ENCODE results near the gene COX6B1.
"Not testable (repeated sequence)": the region's sequence is repeated elsewhere in the genome, so short reads cannot be mapped to it uniquely, and the experiment has no call there.

COX6B1 gene

GRCh38 chr19:35633727-35634440 is 14.2 kb upstream of the COX6B1 start:
- DNase-seq (ENCODE audit: low spot score): no peak

GRCh38 chr19:35636651-35637050 is 11.5 kb upstream of the COX6B1 start:
- no peak for DNase-seq (ENCODE audit: low spot score)

- DNase-seq (ENCODE audit: low spot score): no peak
These were observed 11.0 kb upstream of the COX6B1 start for GRCh38 chr19:35637165-35637564.

- no peak for DNase-seq (ENCODE audit: low spot score)
These were observed 8.8 kb upstream of the COX6B1 start for GRCh38 chr19:35639321-35639639.

- no peak for DNase-seq (ENCODE audit: low spot score)
These were observed 8.3 kb upstream of the COX6B1 start for GRCh38 chr19:35639863-35640262.

- no peak for DNase-seq (ENCODE audit: low spot score)
These were observed 6.5 kb upstream of the COX6B1 start, which contains the start of gene ETV2 for GRCh38 chr19:35641515-35642151. TSS of gene ETV2 (plus strand) at chr19:35641745. CDS start at chr19:35642461, 716 bp downstream.

- no peak for DNase-seq (ENCODE audit: low spot score)
These were observed 5.8 kb upstream of the COX6B1 start for GRCh38 chr19:35642312-35642711.

GRCh38 chr19:35642798-35643254 is 5.3 kb upstream of the COX6B1 start:
- DNase-seq (ENCODE audit: low spot score): no peak

GRCh38 chr19:35643255-35644205 is 4.6 kb upstream of the COX6B1 start:
- peak; percentile 76 for DNase-seq (ENCODE audit: low spot score)

- peak; percentile 97 for DNase-seq (ENCODE audit: low spot score)
These were observed 3.7 kb upstream of the COX6B1 start for GRCh38 chr19:35644206-35644986.

GRCh38 chr19:35644987-35645679 is 3.0 kb upstream of the COX6B1 start:
- DNase-seq (ENCODE audit: low spot score): peak; percentile 62

GRCh38 chr19:35645680-35646511 is 2.2 kb upstream of the COX6B1 start:
- DNase-seq (ENCODE audit: low spot score): no peak

GRCh38 chr19:35650581-35650980 is 2.5 kb downstream of the COX6B1 start:
- no peak for DNase-seq (ENCODE audit: low spot score)

GRCh38 chr19:35654828-35655227 is 6.7 kb downstream of the COX6B1 start:
- DNase-seq (ENCODE audit: low spot score): not testable (repeated sequence)

- DNase-seq (ENCODE audit: low spot score): no peak
These were observed 7.5 kb downstream of the COX6B1 start for GRCh38 chr19:35655600-35655999.

- DNase-seq (ENCODE audit: low spot score): no peak
These were observed 8.6 kb downstream of the COX6B1 start for GRCh38 chr19:35656700-35657099.

GRCh38 chr19:35657904-35658700 is 10.0 kb downstream of the COX6B1 start:
- no peak for DNase-seq (ENCODE audit: low spot score)

GRCh38 chr19:35661995-35662340 is 13.8 kb downstream of the COX6B1 start:
- no peak for DNase-seq (ENCODE audit: low spot score)

GRCh38 chr19:35663981-35664380 is 15.9 kb downstream of the COX6B1 start:
- DNase-seq (ENCODE audit: low spot score): no peak

Data from CD4-positive, alpha-beta T cell treated with Interleukin-6 at 100 ng/mL for 8 hours (primary cell).